SK-N-MC (cell line): ENCODE results near the gene SLC9A4.

ENCODE experiments used
- EZH2 ChIP-seq: fragments of 200-600 bp; sonication (generic); IDR thresholded peaks from one replicate; pipeline ENCODE4 v1.6.1; 2017; ENCODE audit warnings: antibody characterized with exemption
- POLR2AphosphoS5 ChIP-seq: IDR thresholded peaks from 2 replicates; pipeline ENCODE4 v1.6.1; 2012; ENCODE audit warnings: mild to moderate bottlenecking, low read depth, low read length, borderline replicate concordance

DNA sequence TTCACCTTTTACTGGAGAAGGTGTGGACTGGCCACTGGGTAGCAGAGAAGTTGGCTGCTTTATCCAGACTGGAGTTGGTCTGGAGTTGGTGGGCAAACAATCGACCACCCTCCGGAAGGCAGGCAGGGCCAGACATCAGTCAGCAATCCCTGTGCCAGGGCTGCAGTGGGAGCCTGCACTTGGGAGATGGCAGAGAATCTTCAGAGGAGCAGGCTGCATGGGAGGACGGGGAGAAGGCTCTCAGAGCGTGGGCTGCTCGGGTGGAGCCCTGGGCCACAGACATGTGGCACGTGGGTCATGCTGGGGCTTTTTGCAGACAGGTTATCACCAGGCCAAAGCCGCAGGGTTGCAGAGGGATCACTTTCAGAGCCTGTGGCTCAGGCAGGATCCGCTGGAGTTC, 29.6 kb downstream of the SLC9A4 start:
- no peak for TF ChIP-seq POLR2AphosphoS5
- no peak for TF ChIP-seq EZH2
